Upper lobe of right lung (tissue), 1 donor: Measurements from ENCODE around the gene KRTCAP2. TPM values are rescaled to one million over a fixed set of nuclear protein-coding genes. Genes with fewer than 3 reads are reported as not detected.

Experiments used
- ATAC-seq: fragments of 200-7000 bp; cut with Tn5 transposase; one replicate; pipeline ENCODE4 v1.9.1; 2020; ENCODE audit warnings: mild to moderate bottlenecking, moderate library complexity
- DNase-seq: peaks from one replicate; pipeline ENCODE4 v3.0.0-alpha.2; 2020
- H3K27ac ChIP-seq: fragments of 200-600 bp; one replicate; pipeline ENCODE4 v1.8.0; 2022
- H3K27me3 ChIP-seq: fragments of 200-600 bp; one replicate; pipeline ENCODE4 v1.8.0; 2022; ENCODE audit warnings: mild to moderate bottlenecking
- H3K36me3 ChIP-seq: fragments of 200-600 bp; one replicate; pipeline ENCODE4 v1.8.0; 2022
- H3K4me1 ChIP-seq: fragments of 200-600 bp; one replicate; pipeline ENCODE4 v1.8.0; 2022
- H3K4me3 ChIP-seq: fragments of 200-600 bp; one replicate; pipeline ENCODE4 v1.8.0; 2022; ENCODE audit warnings: mild to moderate bottlenecking
- H3K9me3 ChIP-seq: fragments of 200-600 bp; one replicate; pipeline ENCODE4 v1.8.0; 2022
- intact Hi-C: fragments of 100-400 bp; cut with DNase I; formaldehyde crosslinking; loops from one replicate; pipeline ENCODE4 v1.11.0; 2022
- total RNA-seq: library from RNA; stranded (reverse); fragmentation: NEBNext Ultra II Directional; extraction: Animal tissue kit (Norgen Biotek cat#: 25700); gene quantifications from one replicate; pipeline ENCODE4 v1.2.1, GENCODE V29; 2021
- TF ChIP-seq, protein P1 (sequence below): fragments of 200-600 bp; IDR thresholded peaks from one replicate; pipeline ENCODE4 v1.8.0; 2022; ENCODE audit warnings: antibody characterized with exemption
- donor health status: DM: no; HTN: yes; CAD: no; lungs with severe emphysema.

KRTCAP2 gene
- total RNA-seq, 1 donor from 2014 or later, result 130 TPM

DNA sequence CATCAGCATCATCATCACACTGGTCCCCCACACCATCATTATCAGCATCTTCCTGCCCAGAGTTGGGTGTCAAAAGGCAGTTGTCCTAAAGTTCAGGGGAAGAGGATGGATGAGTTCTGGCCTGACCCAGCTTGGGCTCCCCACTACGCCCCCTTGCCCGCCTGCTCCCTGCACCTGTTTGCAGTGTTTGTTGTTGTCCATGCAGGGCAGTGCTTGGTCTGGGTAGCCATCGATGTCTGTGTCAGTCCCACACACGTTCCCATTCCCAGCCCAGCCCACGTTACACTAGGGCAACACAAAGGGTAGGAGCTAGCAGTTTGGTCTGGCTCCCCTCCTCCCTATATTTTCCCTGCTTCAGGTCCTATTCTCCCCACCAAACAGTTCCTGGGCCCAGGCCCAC, 27.8 kb upstream of the KRTCAP2 start:
- TF ChIP-seq, protein P1, sequence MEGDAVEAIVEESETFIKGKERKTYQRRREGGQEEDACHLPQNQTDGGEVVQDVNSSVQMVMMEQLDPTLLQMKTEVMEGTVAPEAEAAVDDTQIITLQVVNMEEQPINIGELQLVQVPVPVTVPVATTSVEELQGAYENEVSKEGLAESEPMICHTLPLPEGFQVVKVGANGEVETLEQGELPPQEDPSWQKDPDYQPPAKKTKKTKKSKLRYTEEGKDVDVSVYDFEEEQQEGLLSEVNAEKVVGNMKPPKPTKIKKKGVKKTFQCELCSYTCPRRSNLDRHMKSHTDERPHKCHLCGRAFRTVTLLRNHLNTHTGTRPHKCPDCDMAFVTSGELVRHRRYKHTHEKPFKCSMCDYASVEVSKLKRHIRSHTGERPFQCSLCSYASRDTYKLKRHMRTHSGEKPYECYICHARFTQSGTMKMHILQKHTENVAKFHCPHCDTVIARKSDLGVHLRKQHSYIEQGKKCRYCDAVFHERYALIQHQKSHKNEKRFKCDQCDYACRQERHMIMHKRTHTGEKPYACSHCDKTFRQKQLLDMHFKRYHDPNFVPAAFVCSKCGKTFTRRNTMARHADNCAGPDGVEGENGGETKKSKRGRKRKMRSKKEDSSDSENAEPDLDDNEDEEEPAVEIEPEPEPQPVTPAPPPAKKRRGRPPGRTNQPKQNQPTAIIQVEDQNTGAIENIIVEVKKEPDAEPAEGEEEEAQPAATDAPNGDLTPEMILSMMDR, result no peak
- DNase-seq, result no peak
- Histone ChIP-seq H3K9me3 (no peaks in the 10 kb centered on the region), H3K4me3 (no peak overlapping the region), H3K27me3 (no peaks in the 10 kb centered on the region), H3K36me3 (no peaks in the 10 kb centered on the region), H3K4me1 (no peaks in the 10 kb centered on the region), H3K27ac (no peak overlapping the region)
- intact Hi-C loops, result no loop called here
- ATAC-seq, result no peak

DNA sequence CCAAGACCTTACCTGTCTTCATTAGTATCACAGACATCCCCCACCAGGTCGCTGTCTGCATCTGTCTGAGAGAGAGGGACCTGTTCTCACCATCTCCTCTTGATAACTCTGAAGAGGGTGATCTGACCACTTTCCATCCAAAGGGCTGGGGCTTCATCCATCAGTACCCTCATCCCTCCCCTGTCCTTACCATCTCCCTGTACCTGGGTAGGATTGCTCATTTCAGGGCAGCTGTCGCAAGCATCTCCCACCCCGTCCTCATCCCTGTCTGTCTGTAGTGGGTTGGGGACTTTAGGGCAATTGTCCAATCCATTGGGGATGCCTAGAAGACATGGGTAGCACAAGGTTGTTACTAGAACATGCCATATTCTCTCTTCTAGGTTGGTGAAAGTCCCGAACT, 26.7 kb upstream of the KRTCAP2 start:
- intact Hi-C loops, result no loop called here
- Histone ChIP-seq H3K4me1 (no peaks in the 10 kb centered on the region), H3K36me3 (no peaks in the 10 kb centered on the region), H3K27ac (no peak overlapping the region), H3K9me3 (no peaks in the 10 kb centered on the region), H3K27me3 (no peaks in the 10 kb centered on the region), H3K4me3 (no peak overlapping the region)
- ATAC-seq, result no peak
- no peak for DNase-seq
- TF ChIP-seq, protein P1, result no peak

DNA sequence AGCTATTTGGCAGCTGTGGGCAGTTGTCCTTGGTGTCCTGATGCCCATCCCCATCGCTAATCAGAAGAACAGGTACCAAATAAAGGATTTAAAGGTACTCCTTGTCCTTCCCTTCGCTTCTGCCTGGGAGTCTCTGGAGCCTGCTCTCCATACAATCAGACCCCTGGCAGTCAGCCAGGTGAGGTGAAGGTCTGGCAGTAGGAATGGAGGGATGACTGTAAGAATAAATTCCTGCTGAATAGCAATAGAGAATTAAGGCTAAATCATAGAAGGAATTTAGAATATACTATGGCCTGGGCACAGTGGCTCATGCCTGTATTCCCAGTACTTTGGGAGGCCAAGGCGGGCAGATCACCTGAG, 25.4 kb upstream of the KRTCAP2 start:
- Histone ChIP-seq H3K36me3 (no peaks in the 10 kb centered on the region), H3K27ac (no peak overlapping the region), H3K4me3 (no peak overlapping the region), H3K9me3 (no peaks in the 10 kb centered on the region), H3K27me3 (no peaks in the 10 kb centered on the region), H3K4me1 (peaks cover 4% of the 10 kb centered on the region)
- DNase-seq (no peak), ATAC-seq (no peak)
- TF ChIP-seq, protein P1, result no peak
- intact Hi-C loops, result no loop called here

DNA sequence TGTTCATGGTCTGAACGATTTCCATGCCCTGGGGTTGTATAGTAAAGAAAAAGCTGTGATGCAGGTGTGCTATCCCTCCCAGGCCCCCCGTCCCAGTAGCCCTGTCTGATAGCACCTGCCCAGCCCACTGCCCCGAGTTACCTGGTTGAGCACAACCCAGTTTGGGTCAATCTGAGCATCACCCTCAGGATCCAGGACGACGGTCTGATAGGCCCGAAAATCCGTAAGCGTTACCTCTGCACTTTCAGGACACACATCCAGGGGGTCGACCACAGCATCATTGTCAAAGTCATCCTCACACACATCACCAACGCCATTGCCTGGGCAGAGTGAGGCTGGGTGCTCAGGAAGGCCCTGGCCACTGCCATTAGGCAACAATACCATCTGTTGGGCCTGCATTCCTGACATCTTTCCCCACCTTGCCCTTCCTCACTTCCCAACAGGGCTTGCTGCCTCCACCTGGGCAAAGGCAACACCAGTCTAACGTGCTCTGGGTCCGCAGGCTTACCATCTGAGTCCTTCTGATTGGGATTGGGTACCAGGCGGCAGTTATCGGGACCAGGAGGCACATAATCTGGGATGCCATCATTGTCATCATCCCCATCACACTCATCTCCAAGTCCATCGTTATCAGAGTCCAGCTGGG, 24.9 kb upstream of the KRTCAP2 start:
- intact Hi-C loops, result no loop called here
- Histone ChIP-seq H3K4me3 (no peak overlapping the region), H3K9me3 (no peaks in the 10 kb centered on the region), H3K27ac (no peak overlapping the region), H3K27me3 (no peaks in the 10 kb centered on the region), H3K36me3 (no peaks in the 10 kb centered on the region), H3K4me1 (peaks cover 6% of the 10 kb centered on the region)
- DNase-seq (no peak), ATAC-seq (no peak)
- TF ChIP-seq, protein P1, result no peak

DNA sequence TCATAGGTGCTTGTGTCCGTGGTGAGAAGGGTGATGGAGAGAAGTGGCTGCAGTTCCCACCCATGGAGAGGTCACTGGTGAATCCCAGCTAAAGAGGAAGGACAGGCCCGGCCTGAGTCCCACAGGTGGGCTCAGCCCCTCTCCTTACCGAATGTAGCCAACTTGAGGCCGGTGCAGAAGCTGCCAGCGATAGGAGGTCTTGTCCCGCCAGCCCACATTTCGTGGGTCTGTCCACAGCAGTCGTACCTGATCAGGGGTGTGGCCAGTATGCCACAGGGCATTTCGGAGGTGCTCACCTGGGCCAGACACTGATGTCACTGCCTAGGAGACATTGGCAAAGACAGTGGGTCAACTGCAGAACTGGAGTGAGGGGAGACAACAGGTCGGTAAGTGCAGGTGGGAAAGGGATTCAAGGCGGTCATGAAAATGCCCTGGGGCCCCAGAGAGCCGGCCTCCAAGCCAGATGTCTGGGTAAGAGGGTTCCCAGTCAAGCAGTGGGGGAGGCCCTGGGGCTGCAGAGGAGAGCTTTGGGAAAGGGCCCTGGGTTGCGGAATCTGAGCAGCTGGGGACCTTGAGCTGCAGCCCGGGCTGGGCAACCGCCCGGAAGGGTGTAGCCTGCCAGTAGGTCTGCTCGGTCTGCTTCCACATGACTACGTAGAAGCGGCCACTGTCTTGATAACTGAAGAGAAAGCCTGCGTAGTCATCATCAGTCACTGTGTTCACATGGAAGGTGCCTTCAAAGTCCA, 24.0 kb upstream of the KRTCAP2 start:
- H3K4me1 ChIP-seq, result peaks cover 8% of the 10 kb centered on the region
- H3K4me3 ChIP-seq, result no peak overlapping the region
- no peaks in the 10 kb centered on the region for H3K9me3 ChIP-seq
- H3K36me3 ChIP-seq, result no peaks in the 10 kb centered on the region
- DNase-seq (no peak), ATAC-seq (no peak)
- H3K27ac ChIP-seq, result no peak overlapping the region
- no peaks in the 10 kb centered on the region for H3K27me3 ChIP-seq
- TF ChIP-seq, protein P1, result no peak
- intact Hi-C loops, result no loop called here
